Aorta (tissue), 5 donors: ENCODE measurements around the gene KCMF1. TPM values are rescaled to one million over a fixed set of nuclear protein-coding genes. Genes with fewer than 3 reads are reported as not detected.

ENCODE experiments used
- ATAC-seq: fragments of 200-7000 bp; cut with Tn5 transposase; one replicate; pipeline ENCODE4 v1.9.1; 2022; ENCODE audit warnings: moderate library complexity; ENCODE audit not compliant: low FRiP score
- DNase-seq, 2 donors: peaks; one replicate each; pipeline ENCODE4 v3.0.0-alpha.2; 2020
- H3K27ac ChIP-seq, 2 donors: one replicate each; pipeline ENCODE4 v1.5.1; 2013; ENCODE audit warnings: low read length in 2 of 2, mild to moderate bottlenecking in 2 of 2, moderate library complexity in 2 of 2, control low read depth in 1 of 2, inconsistent platforms in 1 of 2, low read depth in 1 of 2
- H3K27me3 ChIP-seq, 2 donors: one replicate each; pipeline ENCODE4 v1.6.1; 2013; ENCODE audit warnings: control low read depth in 1 of 2, low read length in 1 of 2, mild to moderate bottlenecking in 1 of 2, moderate library complexity in 1 of 2; ENCODE audit not compliant: insufficient read depth in 2 of 2, control insufficient read depth in 1 of 2
- H3K36me3 ChIP-seq, 2 donors: one replicate each; pipeline ENCODE4 v1.6.1; 2013; ENCODE audit warnings: control low read depth in 1 of 2, low read length in 1 of 2, mild to moderate bottlenecking in 1 of 2; ENCODE audit not compliant: insufficient read depth in 2 of 2, control insufficient read depth in 1 of 2
- H3K4me1 ChIP-seq, 2 donors: one replicate each; pipeline ENCODE4 v1.6.1; 2013; ENCODE audit warnings: low read length in 2 of 2, control low read depth in 1 of 2, mild to moderate bottlenecking in 1 of 2, moderate library complexity in 1 of 2; ENCODE audit not compliant: insufficient read depth in 2 of 2, control insufficient read depth in 1 of 2
- H3K4me3 ChIP-seq, 2 donors: one replicate each; pipeline ENCODE4 v1.5.1; 2013; ENCODE audit warnings: low read length in 2 of 2, control low read depth in 1 of 2, mild to moderate bottlenecking in 1 of 2
- H3K9me3 ChIP-seq: one replicate; pipeline ENCODE4 v1.6.1; 2013; ENCODE audit warnings: mild to moderate bottlenecking, low read length; ENCODE audit not compliant: control insufficient read depth
- WGBS, 2 donors: extraction: QIAGEN DNeasy Blood & Tissue Kit; methylation state at CpG; one replicate each; pipeline ENCODE4 v1.1.7; 2013; 5-methylcytosine and 5-hydroxymethylcytosine counted together
- intact Hi-C, 2 donors: fragments of 100-400 bp; cut with DNase I; formaldehyde crosslinking; loops; one replicate each; pipeline versions ENCODE4 v1.14.2 to v1.15.0; 2022
- polyA plus RNA-seq, 2 donors: library from polyadenylated mRNA; stranded (reverse); fragments of 200-250 nt; gene quantifications; one replicate each; pipeline ENCODE4 v1.2.3, GENCODE V29; 2013
- total RNA-seq, 2 donors: library from RNA; stranded (reverse); fragmentation: NEBNext Ultra II Directional; extraction: Animal tissue kit (Norgen Biotek cat#: 25700); gene quantifications; one replicate each; pipeline ENCODE4 v1.2.1, GENCODE V29; 2021
- donor health status: healthy with polysubstance abuse.
- donor health status: Bipolar disorder and iron deficiency.
- donor health status: DM: no; HTN: no; CAD: no.
- donor health status: DM: no; HTN: no; CAD: no.
- donor health status: DM: yes; HTN: yes; CAD: no.

The KCMF1 gene
- total and polyA plus RNA-seq, 4 donors, result 37.2 to 66.7 (median 50.7) TPM

DNA sequence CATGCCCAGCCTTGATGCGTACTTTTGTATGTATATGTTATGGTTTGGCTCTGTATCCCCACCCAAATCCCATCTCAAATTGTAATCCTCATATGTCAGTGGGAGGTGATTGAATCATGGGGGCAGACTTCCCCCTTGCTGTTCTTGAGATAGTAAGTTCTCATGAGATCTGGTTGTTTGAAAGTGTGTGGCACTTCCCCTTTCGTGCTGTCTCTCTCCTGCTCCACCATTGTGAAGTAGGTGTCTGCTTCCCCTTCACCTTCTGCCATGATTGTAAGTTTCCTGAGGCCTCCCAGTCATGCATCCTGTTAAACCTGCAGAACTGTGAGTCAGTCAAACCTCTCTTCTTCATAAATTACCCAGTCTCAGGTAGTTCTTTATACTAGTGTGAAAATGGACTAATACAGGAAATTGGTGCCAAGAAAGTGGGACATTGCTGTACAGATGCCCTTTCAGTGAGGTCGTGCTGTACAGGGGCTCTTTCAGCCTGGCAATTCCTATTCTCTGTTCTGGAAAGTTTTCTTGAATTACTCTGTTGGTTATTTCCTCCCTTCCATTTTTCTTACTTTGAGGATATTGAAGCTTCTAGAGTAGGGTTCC is 38.2 kb downstream of the KCMF1 start:
- Histone ChIP-seq H3K27me3 (no peaks in the 10 kb centered on the region), H3K4me1 (peaks cover 0 to 6% of the 10 kb centered on the region in 2 donors), H3K9me3 (no peaks in the 10 kb centered on the region), H3K36me3 (peaks cover 0 to 1% of the 10 kb centered on the region in 2 donors), H3K4me3 (no peak overlapping the region), H3K27ac (no peak overlapping the region)
- intact Hi-C loops, result no loop called here
- 90 to 92% methylated on average over 3 of the region's 3 CpGs for WGBS, 2 donors
- DNase-seq (no peak), ATAC-seq (no peak)

DNA sequence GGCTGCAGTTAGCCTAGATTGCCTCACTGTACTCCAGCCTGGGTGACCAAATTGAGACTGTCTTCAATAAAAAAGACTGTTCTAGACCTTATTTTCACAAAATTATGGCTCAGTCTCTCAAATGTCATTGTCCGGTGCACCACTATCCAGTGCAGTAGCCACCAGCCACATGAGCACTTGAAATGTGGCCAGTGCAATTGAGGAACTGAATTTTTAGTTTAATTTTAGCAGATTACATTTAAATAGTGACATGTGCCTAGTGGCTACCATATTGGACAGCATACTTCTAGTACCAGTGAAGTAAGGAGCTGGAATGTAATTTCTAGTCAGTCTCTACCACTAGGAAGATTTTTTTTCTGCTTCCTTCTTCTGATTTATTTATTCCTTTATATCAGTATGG is 39.4 kb downstream of the KCMF1 start:
- Histone ChIP-seq H3K27ac (no peak overlapping the region), H3K36me3 (peaks cover 0 to 1% of the 10 kb centered on the region in 2 donors), H3K27me3 (no peaks in the 10 kb centered on the region), H3K4me3 (no peak overlapping the region), H3K9me3 (no peaks in the 10 kb centered on the region), H3K4me1 (peaks cover 0 to 6% of the 10 kb centered on the region in 2 donors)
- WGBS, 2 donors, result 72 to 83% methylated on average over 1 of the region's 1 CpG
- DNase-seq (no peak), ATAC-seq (no peak)
- intact Hi-C loops, result no loop called here

DNA sequence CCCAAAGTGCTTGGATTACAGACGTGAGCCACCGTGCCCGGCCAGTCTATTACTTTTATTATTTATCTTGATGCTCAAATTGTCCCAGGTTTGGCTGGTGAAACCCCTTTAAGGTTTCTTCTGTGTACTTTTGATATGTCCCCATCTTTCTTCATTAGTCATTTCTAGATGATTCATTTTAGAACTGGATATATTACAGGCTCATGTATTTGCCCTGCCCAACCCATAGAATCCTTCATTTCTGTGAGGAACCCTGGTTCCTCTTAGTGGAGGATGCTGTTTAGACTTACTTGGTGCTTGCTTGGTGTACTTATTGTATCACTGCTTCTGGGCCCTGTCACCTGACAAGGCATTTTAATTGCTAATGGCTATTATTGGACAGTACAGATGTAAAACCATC is 40.1 kb downstream of the KCMF1 start:
- H3K27ac ChIP-seq, result no peak overlapping the region
- 91 to 95% methylated on average over 3 of the region's 3 CpGs for WGBS, 2 donors
- DNase-seq (no peak), ATAC-seq (no peak)
- peaks cover 0 to 1% of the 10 kb centered on the region in 2 donors for H3K36me3 ChIP-seq
- intact Hi-C loops, result no loop called here
- H3K4me3 ChIP-seq, result no peak overlapping the region
- peaks cover 0 to 10% of the 10 kb centered on the region in 2 donors for H3K4me1 ChIP-seq
- H3K27me3 ChIP-seq, result no peaks in the 10 kb centered on the region
- H3K9me3 ChIP-seq, result no peaks in the 10 kb centered on the region

DNA sequence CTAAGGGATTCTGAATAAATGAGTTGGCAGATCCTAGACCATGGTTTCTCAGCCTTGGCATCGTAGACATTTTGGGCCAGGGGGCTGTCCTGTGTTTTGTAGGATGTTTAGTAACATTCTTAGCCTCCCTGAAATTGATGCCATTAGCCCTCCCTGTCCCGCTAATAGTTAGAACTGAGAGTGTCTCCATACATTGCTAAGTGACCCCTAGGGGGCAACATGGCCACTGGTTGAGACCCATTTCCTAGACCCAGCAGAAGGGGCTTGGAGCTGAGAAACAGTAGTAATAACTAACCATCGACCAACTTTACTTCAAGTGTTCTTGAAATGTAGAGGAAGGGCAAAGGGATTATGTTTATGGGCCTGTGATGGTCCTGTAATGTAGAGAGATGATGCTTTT is 40.8 kb downstream of the KCMF1 start:
- intact Hi-C loops, result no loop called here
- WGBS, 2 donors, result 89 to 91% methylated on average over 3 of the region's 3 CpGs

DNA sequence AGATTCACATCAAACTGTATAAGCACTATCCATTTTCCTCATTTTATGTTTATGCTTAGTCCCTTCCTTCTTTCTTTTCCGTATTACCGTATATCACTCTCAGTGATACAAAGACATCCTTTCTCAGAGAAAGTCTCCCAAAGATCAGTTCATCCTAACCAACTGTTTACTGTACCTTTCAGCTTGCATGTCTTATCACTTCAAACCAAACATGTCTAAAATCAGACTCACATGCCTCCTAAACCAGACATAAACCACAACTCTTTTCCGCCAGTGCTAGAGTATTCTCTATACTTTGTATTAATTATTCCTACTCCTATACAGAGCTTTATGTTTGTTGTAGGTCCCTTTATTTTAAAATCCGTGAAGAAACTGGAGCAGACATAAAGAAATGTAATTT is 41.5 kb downstream of the KCMF1 start:
- intact Hi-C loops, result no loop called here
- no peak for ATAC-seq
- Histone ChIP-seq H3K27me3 (no peaks in the 10 kb centered on the region), H3K4me3 (no peak overlapping the region), H3K4me1 (peaks cover 0 to 10% of the 10 kb centered on the region in 2 donors), H3K9me3 (no peaks in the 10 kb centered on the region), H3K27ac (no peak overlapping the region), H3K36me3 (peaks cover 0 to 1% of the 10 kb centered on the region in 2 donors)
- WGBS, 2 donors, result 84 to 88% methylated on average over 4 of the region's 4 CpGs
- no peak for DNase-seq

More for the DNA sequence above, 40.8 kb downstream of the KCMF1 start:
- DNase-seq (no peak), ATAC-seq (no peak)
- H3K4me3 ChIP-seq, result no peak overlapping the region
- H3K36me3 ChIP-seq, result peaks cover 0 to 1% of the 10 kb centered on the region in 2 donors
- no peaks in the 10 kb centered on the region for H3K9me3 ChIP-seq
- no peaks in the 10 kb centered on the region for H3K27me3 ChIP-seq
- no peak overlapping the region for H3K27ac ChIP-seq
- peaks cover 0 to 10% of the 10 kb centered on the region in 2 donors for H3K4me1 ChIP-seq

DNA sequence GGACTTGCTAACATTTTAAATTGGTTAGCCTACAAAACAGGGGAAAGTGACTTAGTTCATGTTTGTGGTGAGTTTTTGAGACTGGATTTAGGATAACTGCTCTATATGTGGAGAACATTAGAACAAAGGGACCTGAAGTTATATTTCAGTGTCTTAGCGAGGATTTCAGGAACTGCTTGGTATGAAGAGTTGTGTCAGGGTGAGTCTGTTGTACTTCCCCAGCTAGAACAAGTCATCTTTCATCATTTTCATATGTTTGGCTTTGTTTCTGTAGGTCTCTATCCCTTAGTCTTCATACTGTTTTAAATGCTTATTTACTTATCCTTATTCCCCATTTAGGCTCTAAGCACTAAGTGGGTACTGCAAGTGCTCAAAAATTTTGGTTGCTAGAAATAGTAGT is 41.9 kb downstream of the KCMF1 start:
- ATAC-seq, result no peak
- H3K27ac ChIP-seq, result no peak overlapping the region
- peaks cover 0 to 10% of the 10 kb centered on the region in 2 donors for H3K4me1 ChIP-seq
- no peak overlapping the region for H3K4me3 ChIP-seq
- H3K9me3 ChIP-seq, result no peaks in the 10 kb centered on the region
- intact Hi-C loops, result no loop called here
- H3K27me3 ChIP-seq, result no peaks in the 10 kb centered on the region
- no peak for DNase-seq
- 93 to 100% methylated on average over 1 of the region's 1 CpG for WGBS, 2 donors
- H3K36me3 ChIP-seq, result peaks cover 0 to 1% of the 10 kb centered on the region in 2 donors

DNA sequence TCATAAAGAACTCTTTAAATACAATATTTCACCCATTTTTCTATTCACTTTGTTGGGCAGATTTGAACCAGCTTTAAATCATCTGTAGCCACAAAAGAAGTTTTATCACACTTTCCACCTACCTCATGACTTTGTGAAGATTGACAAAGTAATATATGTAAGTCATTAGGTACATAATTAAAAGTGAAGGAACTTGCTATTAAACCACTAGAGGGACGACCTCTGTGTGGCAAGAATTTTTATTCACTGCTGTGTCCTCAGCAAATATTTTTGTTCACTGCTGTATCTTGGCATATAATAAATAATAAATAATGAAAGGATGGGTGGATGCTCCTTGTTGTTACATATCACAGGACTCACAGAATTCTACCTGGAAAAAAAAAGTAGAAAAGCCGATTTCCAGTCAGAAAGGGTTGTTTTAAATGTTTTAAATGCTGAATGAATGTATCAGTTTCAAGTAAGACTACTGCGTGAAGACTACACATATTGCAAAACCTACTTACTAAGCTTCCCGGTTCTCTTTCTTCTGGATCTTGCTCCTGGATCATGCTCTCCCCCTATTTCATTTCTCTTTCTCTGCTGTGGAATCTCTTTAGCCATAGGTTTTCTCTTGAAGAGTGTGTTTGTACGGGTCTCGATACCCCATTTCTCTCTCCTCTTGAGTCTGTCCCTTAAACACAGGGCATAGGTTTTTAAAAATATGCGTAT is 44.8 kb downstream of the KCMF1 start:
- DNase-seq, result no peak
- Histone ChIP-seq H3K4me1 (peaks cover 0 to 10% of the 10 kb centered on the region in 2 donors), H3K27me3 (no peaks in the 10 kb centered on the region), H3K27ac (no peak overlapping the region), H3K9me3 (no peaks in the 10 kb centered on the region), H3K36me3 (no peaks in the 10 kb centered on the region), H3K4me3 (no peak overlapping the region)
- intact Hi-C loops, result no loop called here
- whole genome bisulfite sequencing, 2 donors, result 38 to 41% methylated on average over 7 of the region's 7 CpGs
- no peak for ATAC-seq

DNA sequence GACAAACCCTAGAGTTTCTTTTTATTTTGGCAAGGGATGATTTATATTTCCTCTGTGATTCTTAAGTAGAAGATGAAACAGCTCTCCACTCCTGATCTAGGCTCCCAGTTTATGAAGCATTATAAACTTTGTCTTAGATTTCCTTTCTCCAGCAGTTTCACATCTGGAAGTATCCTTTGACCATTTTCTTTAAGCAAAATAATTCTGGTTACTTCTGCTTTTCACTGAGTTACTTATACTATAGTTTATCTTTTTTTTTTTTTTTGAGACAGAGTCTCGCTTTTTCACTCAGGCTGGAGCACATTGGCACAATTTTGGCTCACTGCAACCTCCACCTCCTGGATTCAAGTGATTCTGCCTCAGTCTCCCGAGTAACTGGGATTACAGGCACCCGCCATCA is 45.5 kb downstream of the KCMF1 start:
- H3K27me3 ChIP-seq, result no peaks in the 10 kb centered on the region
- 68 to 73% methylated on average over 3 of the region's 3 CpGs for WGBS, 2 donors
- no peak for DNase-seq
- H3K4me3 ChIP-seq, result no peak overlapping the region
- intact Hi-C loops, result no loop called here
- no peak for ATAC-seq
- H3K36me3 ChIP-seq, result no peaks in the 10 kb centered on the region
- no peaks in the 10 kb centered on the region for H3K9me3 ChIP-seq
- H3K4me1 ChIP-seq, result peaks cover 0 to 7% of the 10 kb centered on the region in 2 donors
- no peak overlapping the region for H3K27ac ChIP-seq
